HEK293 (cell line): ENCODE measurements around the gene ABCF1.

ENCODE experiments used
- GFI1B ChIP-seq: fragments of 450-650 bp; formaldehyde crosslinking; IDR thresholded peaks from 2 replicates; pipeline ENCODE4 v1.5.1; 2016; ENCODE audit warnings: missing biosample characterization, missing genetic modification characterization
- GLI2 ChIP-seq: fragments of 450-650 bp; formaldehyde crosslinking; IDR thresholded peaks from 2 replicates; pipeline ENCODE4; 2017; ENCODE audit warnings: missing biosample characterization, missing genetic modification characterization, low read depth, borderline replicate concordance
- KLF7 ChIP-seq: fragments of 450-650 bp; formaldehyde crosslinking; IDR thresholded peaks from 2 replicates; pipeline ENCODE4 v1.5.1; 2016; ENCODE audit warnings: missing biosample characterization, missing genetic modification characterization, borderline replicate concordance
- SCRT1 ChIP-seq: fragments of 450-650 bp; formaldehyde crosslinking; IDR thresholded peaks from 2 replicates; pipeline ENCODE4 v1.5.1; 2016; ENCODE audit warnings: missing biosample characterization, missing genetic modification characterization, borderline replicate concordance
- SETDB1 ChIP-seq: IDR thresholded peaks from one replicate; pipeline ENCODE4 v1.6.1; 2017; ENCODE audit warnings: mild to moderate bottlenecking, low read length, moderate library complexity, mixed read lengths; ENCODE audit not compliant: insufficient read length
- SP7 ChIP-seq: fragments of 450-650 bp; formaldehyde crosslinking; IDR thresholded peaks from 2 replicates; pipeline ENCODE4 v1.5.1; 2016; ENCODE audit warnings: missing biosample characterization, missing genetic modification characterization
- WT1 ChIP-seq: fragments of 450-650 bp; formaldehyde crosslinking; IDR thresholded peaks from 2 replicates; pipeline ENCODE4 v1.5.1; 2016; ENCODE audit warnings: missing biosample characterization, missing genetic modification characterization
- ZBTB1 ChIP-seq: fragments of 450-650 bp; formaldehyde crosslinking; IDR thresholded peaks from 2 replicates; pipeline ENCODE4 v1.5.1; 2016; ENCODE audit warnings: missing biosample characterization, missing genetic modification characterization
- ZEB2 ChIP-seq: fragments of 450-650 bp; formaldehyde crosslinking; IDR thresholded peaks from 2 replicates; pipeline ENCODE4 v1.5.1; 2016; ENCODE audit warnings: missing biosample characterization, missing genetic modification characterization
- ZFP3 ChIP-seq: fragments of 450-650 bp; formaldehyde crosslinking; IDR thresholded peaks from 2 replicates; pipeline ENCODE4 v1.5.1; 2016; ENCODE audit warnings: low read depth, missing biosample characterization, missing genetic modification characterization
- ZFP41 ChIP-seq: fragments of 450-650 bp; formaldehyde crosslinking; IDR thresholded peaks from 2 replicates; pipeline ENCODE4 v1.5.1; 2016; ENCODE audit warnings: missing biosample characterization, missing genetic modification characterization, borderline replicate concordance
- ZNF114 ChIP-seq: fragments of 450-650 bp; formaldehyde crosslinking; IDR thresholded peaks from 2 replicates; pipeline ENCODE4 v1.5.0; 2017; ENCODE audit warnings: missing biosample characterization, missing genetic modification characterization
- ZNF157 ChIP-seq: fragments of 450-650 bp; formaldehyde crosslinking; IDR thresholded peaks from 2 replicates; pipeline ENCODE4 v1.5.1; 2016; ENCODE audit warnings: missing biosample characterization, missing genetic modification characterization
- ZNF16 ChIP-seq: fragments of 450-650 bp; formaldehyde crosslinking; IDR thresholded peaks from 2 replicates; pipeline ENCODE4 v1.5.1; 2016; ENCODE audit warnings: low read depth, missing biosample characterization, missing genetic modification characterization
- ZNF214 ChIP-seq: fragments of 450-650 bp; formaldehyde crosslinking; IDR thresholded peaks from 2 replicates; pipeline ENCODE4 v1.5.1; 2017; ENCODE audit warnings: missing biosample characterization, mild to moderate bottlenecking, missing genetic modification characterization, borderline replicate concordance
- ZNF23 ChIP-seq: fragments of 450-650 bp; formaldehyde crosslinking; IDR thresholded peaks from 2 replicates; pipeline ENCODE4 v1.5.1; 2016; ENCODE audit warnings: missing biosample characterization, missing genetic modification characterization, borderline replicate concordance
- ZNF335 ChIP-seq: fragments of 450-650 bp; formaldehyde crosslinking; conservative IDR thresholded peaks from 2 replicates; pipeline ENCODE4 v1.5.1; 2016; ENCODE audit warnings: missing biosample characterization, missing genetic modification characterization
- ZNF350 ChIP-seq: fragments of 450-650 bp; formaldehyde crosslinking; IDR thresholded peaks from 2 replicates; pipeline ENCODE4 v1.5.0; 2017; ENCODE audit warnings: missing biosample characterization, mild to moderate bottlenecking, missing genetic modification characterization
- ZNF391 ChIP-seq: fragments of 450-650 bp; formaldehyde crosslinking; IDR thresholded peaks from 2 replicates; pipeline ENCODE4 v1.5.1; 2016; ENCODE audit warnings: low read depth, missing biosample characterization, missing genetic modification characterization, borderline replicate concordance
- ZNF404 ChIP-seq: fragments of 450-650 bp; formaldehyde crosslinking; IDR thresholded peaks from 2 replicates; pipeline ENCODE4 v1.5.1; 2017; ENCODE audit warnings: missing biosample characterization, missing genetic modification characterization
- ZNF426 ChIP-seq: fragments of 450-650 bp; formaldehyde crosslinking; IDR thresholded peaks from 2 replicates; pipeline ENCODE4 v1.5.1; 2017; ENCODE audit warnings: missing biosample characterization, missing genetic modification characterization, mild to moderate bottlenecking, inconsistent platforms, moderate library complexity
- ZNF501 ChIP-seq: fragments of 450-650 bp; formaldehyde crosslinking; IDR thresholded peaks from 2 replicates; pipeline ENCODE4 v1.5.1; 2016; ENCODE audit warnings: missing biosample characterization, missing genetic modification characterization
- ZNF529 ChIP-seq: fragments of 450-650 bp; formaldehyde crosslinking; IDR thresholded peaks from 2 replicates; pipeline ENCODE4 v1.5.1; 2017; ENCODE audit warnings: missing genetic modification characterization, missing biosample characterization; ENCODE audit not compliant: insufficient replicate concordance
- ZNF548 ChIP-seq: fragments of 450-650 bp; formaldehyde crosslinking; IDR thresholded peaks from 2 replicates; pipeline ENCODE4 v1.5.1; 2016; ENCODE audit warnings: missing biosample characterization, missing genetic modification characterization
- ZNF558 ChIP-seq: fragments of 450-650 bp; formaldehyde crosslinking; IDR thresholded peaks from 2 replicates; pipeline ENCODE4 v1.5.1; 2016; ENCODE audit warnings: missing biosample characterization, missing genetic modification characterization
- ZNF626 ChIP-seq: fragments of 450-650 bp; sonication (Bioruptor Pico); formaldehyde crosslinking; IDR thresholded peaks from 2 replicates; pipeline ENCODE4 v1.5.1; 2018; ENCODE audit warnings: missing biosample characterization, missing genetic modification characterization, inconsistent platforms
- ZNF707 ChIP-seq: fragments of 450-650 bp; formaldehyde crosslinking; IDR thresholded peaks from 2 replicates; pipeline ENCODE4 v1.5.1; 2016; ENCODE audit warnings: missing biosample characterization, missing genetic modification characterization
- ZNF776 ChIP-seq: fragments of 450-650 bp; formaldehyde crosslinking; IDR thresholded peaks from 2 replicates; pipeline ENCODE4 v1.5.0; 2017; ENCODE audit warnings: missing biosample characterization, missing genetic modification characterization, borderline replicate concordance
- ZSCAN16 ChIP-seq: fragments of 450-650 bp; formaldehyde crosslinking; IDR thresholded peaks from 2 replicates; pipeline ENCODE4 v1.5.1; 2016; ENCODE audit warnings: missing biosample characterization, missing genetic modification characterization
- TF ChIP-seq, protein P1 (sequence below): fragments of 450-650 bp; formaldehyde crosslinking; IDR thresholded peaks from 2 replicates; pipeline ENCODE4 v1.5.1; 2016; ENCODE audit warnings: missing biosample characterization, missing genetic modification characterization
- TF ChIP-seq, protein P2 (sequence below): fragments of 450-650 bp; formaldehyde crosslinking; IDR thresholded peaks from 2 replicates; pipeline ENCODE4; 2016; ENCODE audit warnings: missing biosample characterization, missing genetic modification characterization
- TF ChIP-seq, protein P3 (sequence below): fragments of 450-650 bp; formaldehyde crosslinking; IDR thresholded peaks from 2 replicates; pipeline ENCODE4 v1.5.1; 2017; ENCODE audit warnings: missing biosample characterization, missing genetic modification characterization
- TF ChIP-seq, protein P4 (sequence below): fragments of 450-650 bp; formaldehyde crosslinking; IDR thresholded peaks from 2 replicates; pipeline ENCODE4 v1.5.1; 2017; ENCODE audit warnings: missing biosample characterization, missing genetic modification characterization

Gene ABCF1

DNA sequence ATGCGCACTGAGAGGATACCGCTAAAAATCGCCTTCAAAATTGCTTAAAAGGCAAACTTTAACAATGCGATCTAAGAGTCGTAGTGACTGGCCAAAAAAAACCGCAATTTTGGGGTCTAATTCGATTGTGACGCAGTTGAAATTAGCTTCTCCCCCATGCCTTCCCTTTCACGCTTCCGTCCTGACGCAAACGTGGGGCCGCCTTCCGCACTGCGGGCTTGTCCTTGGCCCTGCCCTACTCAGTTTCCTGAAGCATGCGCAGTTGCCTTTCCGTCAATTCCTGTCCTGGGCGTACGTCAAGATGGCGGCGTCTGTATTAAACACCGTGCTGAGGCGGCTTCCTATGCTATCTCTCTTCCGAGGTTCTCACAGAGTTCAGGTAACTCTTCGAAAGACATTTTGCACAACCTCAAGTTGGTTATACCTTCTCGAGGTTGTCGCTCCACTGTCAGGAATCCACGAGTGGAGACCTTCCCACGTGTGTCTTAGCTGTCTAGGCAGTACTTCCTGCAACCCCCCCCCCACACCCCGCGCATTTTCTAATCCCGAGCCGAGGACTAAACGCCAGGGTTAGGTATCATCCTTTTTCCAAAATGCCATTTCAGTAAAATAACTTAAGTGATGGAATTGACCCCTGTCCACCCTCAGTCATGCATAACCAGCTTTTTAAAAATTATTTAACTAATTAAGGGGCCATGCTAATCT lies 46.5 kb downstream of the ABCF1 start, which contains the start of gene MRPS18B (continued):
- TF ChIP-seq, protein P1, sequence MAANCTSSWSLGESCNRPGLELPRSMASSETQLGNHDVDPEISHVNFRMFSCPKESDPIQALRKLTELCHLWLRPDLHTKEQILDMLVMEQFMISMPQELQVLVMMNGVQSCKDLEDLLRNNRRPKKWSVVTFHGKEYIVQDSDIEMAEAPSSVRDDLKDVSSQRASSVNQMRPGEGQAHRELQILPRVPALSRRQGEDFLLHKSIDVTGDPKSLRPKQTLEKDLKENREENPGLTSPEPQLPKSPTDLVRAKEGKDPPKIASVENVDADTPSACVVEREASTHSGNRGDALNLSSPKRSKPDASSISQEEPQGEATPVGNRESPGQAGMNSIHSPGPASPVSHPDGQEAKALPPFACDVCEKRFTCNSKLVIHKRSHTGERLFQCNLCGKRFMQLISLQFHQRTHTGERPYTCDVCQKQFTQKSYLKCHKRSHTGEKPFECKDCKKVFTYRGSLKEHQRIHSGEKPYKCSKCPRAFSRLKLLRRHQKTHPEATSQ (tag by site-specific recombination), result no peak
- TF ChIP-seq ZNF391 (tag by site-specific recombination), result peak; percentile 27; the same call in 1 of the 2 replicates
- TF ChIP-seq ZNF548, result no peak
- TF ChIP-seq ZBTB1, result no peak
- no peak for TF ChIP-seq ZNF23 (tag by site-specific recombination)
- no peak for TF ChIP-seq ZFP41 (tag by site-specific recombination)
- TF ChIP-seq, protein P2, sequence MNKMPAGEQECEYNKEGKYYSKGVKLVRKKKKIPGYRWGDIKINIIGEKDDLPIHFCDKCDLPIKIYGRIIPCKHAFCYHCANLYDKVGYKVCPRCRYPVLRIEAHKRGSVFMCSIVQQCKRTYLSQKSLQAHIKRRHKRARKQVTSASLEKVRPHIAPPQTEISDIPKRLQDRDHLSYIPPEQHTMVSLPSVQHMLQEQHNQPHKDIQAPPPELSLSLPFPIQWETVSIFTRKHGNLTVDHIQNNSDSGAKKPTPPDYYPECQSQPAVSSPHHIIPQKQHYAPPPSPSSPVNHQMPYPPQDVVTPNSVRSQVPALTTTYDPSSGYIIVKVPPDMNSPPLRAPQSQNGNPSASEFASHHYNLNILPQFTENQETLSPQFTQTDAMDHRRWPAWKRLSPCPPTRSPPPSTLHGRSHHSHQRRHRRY (tag by site-specific recombination), result no peak
- peak; percentile 47 for TF ChIP-seq ZEB2 (tag by site-specific recombination)
- TF ChIP-seq GLI2 (tag by site-specific recombination), result no peak
- TF ChIP-seq ZNF529, result no peak
- peak; percentile 79; the same call in 1 of the 2 replicates for TF ChIP-seq ZNF501 (tag by site-specific recombination)
- no peak for TF ChIP-seq WT1 (tag by site-specific recombination)
- no peak for TF ChIP-seq ZNF426
- TF ChIP-seq ZNF157, result no peak
- no peak for TF ChIP-seq ZFP3
- TF ChIP-seq ZNF626 (tag by site-specific recombination), result no peak
- TF ChIP-seq ZNF404 (tag by site-specific recombination), result no peak
- TF ChIP-seq, protein P3, sequence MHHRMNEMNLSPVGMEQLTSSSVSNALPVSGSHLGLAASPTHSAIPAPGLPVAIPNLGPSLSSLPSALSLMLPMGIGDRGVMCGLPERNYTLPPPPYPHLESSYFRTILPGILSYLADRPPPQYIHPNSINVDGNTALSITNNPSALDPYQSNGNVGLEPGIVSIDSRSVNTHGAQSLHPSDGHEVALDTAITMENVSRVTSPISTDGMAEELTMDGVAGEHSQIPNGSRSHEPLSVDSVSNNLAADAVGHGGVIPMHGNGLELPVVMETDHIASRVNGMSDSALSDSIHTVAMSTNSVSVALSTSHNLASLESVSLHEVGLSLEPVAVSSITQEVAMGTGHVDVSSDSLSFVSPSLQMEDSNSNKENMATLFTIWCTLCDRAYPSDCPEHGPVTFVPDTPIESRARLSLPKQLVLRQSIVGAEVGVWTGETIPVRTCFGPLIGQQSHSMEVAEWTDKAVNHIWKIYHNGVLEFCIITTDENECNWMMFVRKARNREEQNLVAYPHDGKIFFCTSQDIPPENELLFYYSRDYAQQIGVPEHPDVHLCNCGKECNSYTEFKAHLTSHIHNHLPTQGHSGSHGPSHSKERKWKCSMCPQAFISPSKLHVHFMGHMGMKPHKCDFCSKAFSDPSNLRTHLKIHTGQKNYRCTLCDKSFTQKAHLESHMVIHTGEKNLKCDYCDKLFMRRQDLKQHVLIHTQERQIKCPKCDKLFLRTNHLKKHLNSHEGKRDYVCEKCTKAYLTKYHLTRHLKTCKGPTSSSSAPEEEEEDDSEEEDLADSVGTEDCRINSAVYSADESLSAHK (tag by site-specific recombination), result no peak
- TF ChIP-seq ZNF335 (tag by site-specific recombination), result peak; percentile 99
- TF ChIP-seq ZNF16, result no peak
- no peak for TF ChIP-seq ZNF776 (tag by site-specific recombination)
- TF ChIP-seq ZNF214 (tag by site-specific recombination), result no peak
- peak; percentile 61; the same call in 1 of the 2 replicates for TF ChIP-seq KLF7
- no peak for TF ChIP-seq SCRT1
- TF ChIP-seq ZNF558 (tag by site-specific recombination), result 0 out of 2 replicates have a peak, but pooled peaks have one; percentile 41
- TF ChIP-seq ZNF114, result no peak
- no peak for TF ChIP-seq ZSCAN16 (tag by site-specific recombination)
- no peak for TF ChIP-seq GFI1B
- no peak for TF ChIP-seq ZNF350 (tag by site-specific recombination)
- TF ChIP-seq SETDB1, result no peak
- TF ChIP-seq ZNF707 (tag by site-specific recombination), result no peak
- TF ChIP-seq SP7 (tag by site-specific recombination), result peak; percentile 75
- TF ChIP-seq, protein P4, sequence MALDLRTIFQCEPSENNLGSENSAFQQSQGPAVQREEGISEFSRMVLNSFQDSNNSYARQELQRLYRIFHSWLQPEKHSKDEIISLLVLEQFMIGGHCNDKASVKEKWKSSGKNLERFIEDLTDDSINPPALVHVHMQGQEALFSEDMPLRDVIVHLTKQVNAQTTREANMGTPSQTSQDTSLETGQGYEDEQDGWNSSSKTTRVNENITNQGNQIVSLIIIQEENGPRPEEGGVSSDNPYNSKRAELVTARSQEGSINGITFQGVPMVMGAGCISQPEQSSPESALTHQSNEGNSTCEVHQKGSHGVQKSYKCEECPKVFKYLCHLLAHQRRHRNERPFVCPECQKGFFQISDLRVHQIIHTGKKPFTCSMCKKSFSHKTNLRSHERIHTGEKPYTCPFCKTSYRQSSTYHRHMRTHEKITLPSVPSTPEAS (tag by site-specific recombination), result no peak
